Ovary (tissue), 9 donors: Measurements from ENCODE around the gene CDKN1B. TPM values are rescaled to one million over a fixed set of nuclear protein-coding genes. Genes with fewer than 3 reads are reported as not detected.
A peak's percentile ranks its signal among the peaks of the same experiment; 100 is the strongest.

Source experiments
- DNase-seq, 5 donors: peaks; one replicate each; pipeline ENCODE4 v3.0.0-alpha.2; 2019 to 2020
- H3K27ac ChIP-seq, 2 donors: fragments of 200-600 bp; one replicate each; pipeline versions ENCODE4 v1.5.1 to v1.8.0; 2019 to 2022
- H3K27me3 ChIP-seq: fragments of 200-600 bp; one replicate; pipeline ENCODE4 v1.8.0; 2022
- H3K36me3 ChIP-seq: fragments of 200-600 bp; sonication (generic); one replicate; pipeline ENCODE4 v1.5.1; 2019
- H3K4me1 ChIP-seq: one replicate; pipeline ENCODE4 v1.8.1; 2013; ENCODE audit warnings: mild to moderate bottlenecking, moderate library complexity; ENCODE audit not compliant: insufficient read depth
- H3K4me3 ChIP-seq: fragments of 200-600 bp; sonication (generic); one replicate; pipeline ENCODE4 v1.5.1; 2017
- H3K9me3 ChIP-seq, 2 donors: fragments of 200-600 bp in 1 of 2; sonication (generic) in 1 of 2; one replicate each; pipeline versions ENCODE4 v1.5.1 to v1.8.1; 2013 to 2019; ENCODE audit warnings: mild to moderate bottlenecking in 1 of 2, moderate library complexity in 1 of 2
- EP300 ChIP-seq: sonication (generic); formaldehyde crosslinking; IDR thresholded peaks from one replicate; pipeline ENCODE4 v1.6.1; 2017; ENCODE audit warnings: antibody characterized with exemption
- POLR2A ChIP-seq: fragments of 450-650 bp; IDR thresholded peaks from one replicate; pipeline ENCODE4 v1.6.1; 2017; ENCODE audit warnings: antibody characterized with exemption, mild to moderate bottlenecking, moderate library complexity
- WGBS, 3 donors: extraction: QIAGEN DNeasy Blood & Tissue Kit in 1 of 3; methylation state at CpG; one replicate each; pipeline versions ENCODE4 v1.1.5 to v1.1.7; 2013 to 2017; 5-methylcytosine and 5-hydroxymethylcytosine counted together
- intact Hi-C, 4 donors: fragments of 100-400 bp; cut with DNase I; formaldehyde crosslinking; loops; one replicate each; pipeline versions ENCODE4 v1.11.0 to v1.15.1; 2022 to 2023
- polyA plus RNA-seq, 2 donors: library from polyadenylated mRNA; stranded (reverse); fragments of 200-250 nt in 1 of 2; fragments of 350-450 nt in 1 of 2; fragmentation: Illumina TruSeq in 1 of 2; extraction: RNeasy Lipid Tissue Mini Kit (QIAGEN cat#74804) in 1 of 2; gene quantifications; one replicate each; pipeline ENCODE4 v1.2.3, GENCODE V29; 2013 to 2014
- total RNA-seq, 7 donors: library from RNA; depleted of rRNA in 2 of 7; stranded (reverse); fragments of >200 nt in 2 of 7; fragmentation: NEBNext Ultra II Directional in 3 of 7; extraction: Animal tissue kit (Norgen Biotek cat#: 25700) in 3 of 7; gene quantifications; one replicate each; pipeline versions ENCODE4 v1.1.0 to v1.2.4, GENCODE V29; 2016 to 2023
- TF ChIP-seq, protein P1 (sequence below), 3 donors: fragments of 450-650 bp in 2 of 3; fragments of 200-600 bp in 1 of 3; IDR thresholded peaks; one replicate each; pipeline versions ENCODE4 v1.5.1 to v1.8.0; 2016 to 2022; ENCODE audit warnings: antibody characterized with exemption in 3 of 3, mild to moderate bottlenecking in 1 of 3
- donor health status: DM: no; HTN: no; CAD: no; lungs with moderate emphysema.
- donor health status: DM: no; HTN: no; CAD: no.
- donor health status: Bipolar disorder and iron deficiency.
- donor health status: DM: yes; HTN: yes; CAD: no.
- donor health status: DM: no; HTN: no; CAD: no.
- donor health status: DM: yes; HTN: yes; CAD: no.

Gene CDKN1B
- total and polyA plus RNA-seq, 9 donors = 54.3 to 90.2 (median 75.5) TPM

DNA sequence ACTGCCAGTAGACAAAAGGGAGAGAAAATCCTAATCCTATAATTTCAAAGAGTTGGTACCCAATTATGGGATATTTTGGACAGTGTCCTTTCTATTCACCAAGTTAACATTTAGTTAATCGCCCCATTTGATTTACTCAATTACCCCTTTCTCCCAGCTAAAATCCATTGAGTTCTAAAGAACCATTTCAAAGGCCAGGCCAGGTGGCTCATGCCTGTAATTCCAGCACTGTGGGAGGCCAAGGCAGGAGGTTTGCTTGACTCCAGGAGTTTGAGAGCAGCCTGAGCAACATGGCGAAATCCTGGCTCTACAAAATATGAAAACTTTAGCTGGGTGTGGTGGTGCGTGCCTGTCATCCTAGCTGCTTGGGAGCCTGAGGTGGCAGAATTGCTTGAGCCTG is 15.7 kb upstream of the CDKN1B start:
- Histone ChIP-seq H3K27ac (no peak overlapping the region), H3K9me3 (no peaks in the 10 kb centered on the region), H3K4me1 (no peaks in the 10 kb centered on the region), H3K36me3 (no peaks in the 10 kb centered on the region), H3K4me3 (no peak overlapping the region), H3K27me3 (no peaks in the 10 kb centered on the region)
- intact Hi-C loops = loop anchor here in 1 of 4 donors (5.0 kb wide), 1 partner anchor 329 kb away; no protein-coding TSS in a partner anchor
- WGBS, 3 donors = 96 to 99% (median 97%) methylated on average over 3 of the region's 3 CpGs
- no peak for DNase-seq
- no peak for TF ChIP-seq EP300
- no peak for TF ChIP-seq POLR2A
- TF ChIP-seq, protein P1, sequence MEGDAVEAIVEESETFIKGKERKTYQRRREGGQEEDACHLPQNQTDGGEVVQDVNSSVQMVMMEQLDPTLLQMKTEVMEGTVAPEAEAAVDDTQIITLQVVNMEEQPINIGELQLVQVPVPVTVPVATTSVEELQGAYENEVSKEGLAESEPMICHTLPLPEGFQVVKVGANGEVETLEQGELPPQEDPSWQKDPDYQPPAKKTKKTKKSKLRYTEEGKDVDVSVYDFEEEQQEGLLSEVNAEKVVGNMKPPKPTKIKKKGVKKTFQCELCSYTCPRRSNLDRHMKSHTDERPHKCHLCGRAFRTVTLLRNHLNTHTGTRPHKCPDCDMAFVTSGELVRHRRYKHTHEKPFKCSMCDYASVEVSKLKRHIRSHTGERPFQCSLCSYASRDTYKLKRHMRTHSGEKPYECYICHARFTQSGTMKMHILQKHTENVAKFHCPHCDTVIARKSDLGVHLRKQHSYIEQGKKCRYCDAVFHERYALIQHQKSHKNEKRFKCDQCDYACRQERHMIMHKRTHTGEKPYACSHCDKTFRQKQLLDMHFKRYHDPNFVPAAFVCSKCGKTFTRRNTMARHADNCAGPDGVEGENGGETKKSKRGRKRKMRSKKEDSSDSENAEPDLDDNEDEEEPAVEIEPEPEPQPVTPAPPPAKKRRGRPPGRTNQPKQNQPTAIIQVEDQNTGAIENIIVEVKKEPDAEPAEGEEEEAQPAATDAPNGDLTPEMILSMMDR (IDR thresholded peaks at IDR 0.05) = no peak

DNA sequence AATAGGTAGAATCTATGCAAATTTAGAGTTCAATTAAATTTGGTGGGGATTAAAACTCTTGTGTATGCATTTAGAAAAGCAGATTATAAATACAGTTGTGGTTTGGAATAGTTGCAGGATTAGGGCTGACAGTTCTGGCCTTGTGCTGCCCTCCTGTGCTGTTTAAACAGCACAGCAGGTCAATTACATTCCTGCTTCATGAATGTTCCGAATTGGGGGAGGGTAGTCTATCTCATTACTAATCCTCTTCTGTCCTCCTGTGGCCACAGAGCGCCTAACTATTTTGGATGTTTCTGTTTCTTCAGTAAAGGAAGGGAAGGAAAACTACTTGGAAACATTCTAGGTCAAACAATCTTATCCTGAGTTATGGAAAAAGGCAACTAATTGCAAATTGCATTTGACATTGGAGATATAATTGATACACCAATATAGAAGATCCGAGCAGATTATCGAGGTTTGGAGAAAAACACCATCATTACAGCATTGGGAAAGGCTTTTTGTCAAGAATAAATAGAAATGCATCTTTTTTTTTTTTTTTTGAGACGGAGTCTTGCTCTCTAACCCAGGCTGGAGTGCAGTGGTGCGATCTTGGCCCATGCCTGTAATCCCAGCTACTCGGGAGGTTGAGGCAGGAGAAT is 12.5 kb upstream of the CDKN1B start:
- H3K36me3 ChIP-seq = no peaks in the 10 kb centered on the region
- H3K9me3 ChIP-seq = no peaks in the 10 kb centered on the region
- WGBS, 3 donors = 14 to 28% (median 18%) methylated on average over 7 of the region's 7 CpGs
- peak in 4 of 5 donors; percentile 59 to 74 (median 62) for DNase-seq
- H3K27me3 ChIP-seq = no peaks in the 10 kb centered on the region
- no peak overlapping the region for H3K27ac ChIP-seq
- TF ChIP-seq POLR2A = no peak
- TF ChIP-seq, protein P1 (IDR thresholded peaks at IDR 0.05) = peak; percentile 82 to 99 (median 98)
- no peak for TF ChIP-seq EP300
- no peak overlapping the region for H3K4me3 ChIP-seq
- intact Hi-C loops = loop anchor here (2.0 to 5.0 kb wide), 3 partner anchors 327 to 332 kb away; no protein-coding TSS in a partner anchor
- no peaks in the 10 kb centered on the region for H3K4me1 ChIP-seq

- intact Hi-C loops = loop anchor here in 3 of 4 donors (2.0 to 5.0 kb wide), 2 partner anchors 329 kb away; no protein-coding TSS in a partner anchor
Measured at GRCh38 chr12:12705838-12706520, 11.2 kb upstream of the CDKN1B start.

GRCh38 chr12:12713932-12714275 is 3.3 kb upstream of the CDKN1B start:
- WGBS, 3 donors = 6 to 14% (median 10%) methylated on average over 2 of the region's 2 CpGs
- no peaks in the 10 kb centered on the region for H3K36me3 ChIP-seq
- TF ChIP-seq POLR2A (no peak), EP300 (no peak)
- TF ChIP-seq, protein P1 (IDR thresholded peaks at IDR 0.05) = no peak
- peaks cover 16% of the 10 kb centered on the region for H3K4me1 ChIP-seq
- no peak for DNase-seq
- intact Hi-C loops = loop anchor here in 1 of 4 donors (10.0 kb wide), 1 partner anchor 281 kb away; no protein-coding TSS in a partner anchor
- peak overlapping the region; percentile 22 for H3K4me3 ChIP-seq
- peak overlapping the region; percentile 44 to 99 for H3K27ac ChIP-seq
- H3K27me3 ChIP-seq = no peaks in the 10 kb centered on the region
- H3K9me3 ChIP-seq = no peaks in the 10 kb centered on the region

More at GRCh38 chr12:12705838-12706520, 11.2 kb upstream of the CDKN1B start:
- H3K36me3 ChIP-seq = no peaks in the 10 kb centered on the region
- H3K27ac ChIP-seq = no peak overlapping the region
- no peak for TF ChIP-seq EP300
- TF ChIP-seq, protein P1 (IDR thresholded peaks at IDR 0.05) = no peak
- no peak for TF ChIP-seq POLR2A
- no peaks in the 10 kb centered on the region for H3K4me1 ChIP-seq
- peak in 1 of 5 donors; percentile 43 for DNase-seq
- WGBS, 3 donors = 50 to 67% (median 59%) methylated on average over 1 of the region's 1 CpG
- no peak overlapping the region for H3K4me3 ChIP-seq
- no peaks in the 10 kb centered on the region for H3K9me3 ChIP-seq
- no peaks in the 10 kb centered on the region for H3K27me3 ChIP-seq
